ENCODE results near the gene TSC1. TPM values are rescaled to one million over a fixed set of nuclear protein-coding genes. Genes with fewer than 3 reads are reported as not detected.

The TSC1 gene
- total and polyA plus RNA-seq, 2 experiments from 2014 or later: 21.1 to 52.3 TPM

- H3K36me3 ChIP-seq: no peaks in the 10 kb centered on the region
- DNase-seq (ENCODE audit: low read depth in 1 of 2, low spot score in 1 of 2): no peak
- no peak for TF ChIP-seq CTCF (IDR thresholded peaks at IDR 0.05; ENCODE audit: low read depth, low read length)
- H3K27me3 ChIP-seq: no peaks in the 10 kb centered on the region
- H3K9me3 ChIP-seq (ENCODE audit: low read depth): no peaks in the 10 kb centered on the region
- H3K27ac ChIP-seq: no peak overlapping the region
- H3K4me3 ChIP-seq: no peak overlapping the region
- H3K4me1 ChIP-seq (ENCODE audit: low read depth): no peaks in the 10 kb centered on the region
These were observed 79.7 kb downstream of the TSC1 start for GRCh38 chr9:132864691-132865090.

GRCh38 chr9:132864277-132864676 is 80.1 kb downstream of the TSC1 start:
- no peak for DNase-seq (ENCODE audit: low read depth in 1 of 2, low spot score in 1 of 2)
- no peaks in the 10 kb centered on the region for H3K9me3 ChIP-seq (ENCODE audit: low read depth)
- TF ChIP-seq CTCF (IDR thresholded peaks at IDR 0.05; ENCODE audit: low read depth, low read length): no peak
- H3K27me3 ChIP-seq: no peaks in the 10 kb centered on the region
- H3K36me3 ChIP-seq: no peaks in the 10 kb centered on the region
- H3K4me1 ChIP-seq (ENCODE audit: low read depth): no peaks in the 10 kb centered on the region
- no peak overlapping the region for H3K27ac ChIP-seq
- no peak overlapping the region for H3K4me3 ChIP-seq

GRCh38 chr9:132863096-132863495 is 81.3 kb downstream of the TSC1 start:
- no peak for TF ChIP-seq CTCF (IDR thresholded peaks at IDR 0.05; ENCODE audit: low read depth, low read length)
- H3K4me1 ChIP-seq (ENCODE audit: low read depth): no peaks in the 10 kb centered on the region
- no peak for DNase-seq (ENCODE audit: low read depth in 1 of 2, low spot score in 1 of 2)
- no peaks in the 10 kb centered on the region for H3K9me3 ChIP-seq (ENCODE audit: low read depth)
- H3K4me3 ChIP-seq: no peak overlapping the region
- no peaks in the 10 kb centered on the region for H3K36me3 ChIP-seq
- no peaks in the 10 kb centered on the region for H3K27me3 ChIP-seq
- no peak overlapping the region for H3K27ac ChIP-seq

- H3K9me3 ChIP-seq (ENCODE audit: low read depth): no peaks in the 10 kb centered on the region
- DNase-seq (ENCODE audit: low read depth in 1 of 2, low spot score in 1 of 2): no peak
- H3K4me3 ChIP-seq: no peak overlapping the region
- no peaks in the 10 kb centered on the region for H3K4me1 ChIP-seq (ENCODE audit: low read depth)
- H3K36me3 ChIP-seq: no peaks in the 10 kb centered on the region
- no peak overlapping the region for H3K27ac ChIP-seq
- no peaks in the 10 kb centered on the region for H3K27me3 ChIP-seq
- no peak for TF ChIP-seq CTCF (IDR thresholded peaks at IDR 0.05; ENCODE audit: low read depth, low read length)
These were observed 81.9 kb downstream of the TSC1 start for GRCh38 chr9:132862533-132862932.

- no peak for TF ChIP-seq CTCF (IDR thresholded peaks at IDR 0.05; ENCODE audit: low read depth, low read length)
- no peaks in the 10 kb centered on the region for H3K36me3 ChIP-seq
- H3K4me3 ChIP-seq: no peak overlapping the region
These were observed 82.8 kb downstream of the TSC1 start for GRCh38 chr9:132861666-132862065.

GRCh38 chr9:132858751-132859150 is 85.7 kb downstream of the TSC1 start:
- Histone ChIP-seq H3K27me3 (no peaks in the 10 kb centered on the region), H3K9me3 (ENCODE audit: low read depth) (no peaks in the 10 kb centered on the region), H3K4me3 (no peak overlapping the region), H3K36me3 (no peaks in the 10 kb centered on the region), H3K27ac (no peak overlapping the region), H3K4me1 (ENCODE audit: low read depth) (no peaks in the 10 kb centered on the region)
- no peak for TF ChIP-seq CTCF (IDR thresholded peaks at IDR 0.05; ENCODE audit: low read depth, low read length)
- no peak for DNase-seq (ENCODE audit: low read depth in 1 of 2, low spot score in 1 of 2)

More at GRCh38 chr9:132861666-132862065, 82.8 kb downstream of the TSC1 start:
- no peak overlapping the region for H3K27ac ChIP-seq
- no peak for DNase-seq (ENCODE audit: low read depth in 1 of 2, low spot score in 1 of 2)
- H3K27me3 ChIP-seq: no peaks in the 10 kb centered on the region
- no peaks in the 10 kb centered on the region for H3K9me3 ChIP-seq (ENCODE audit: low read depth)
- no peaks in the 10 kb centered on the region for H3K4me1 ChIP-seq (ENCODE audit: low read depth)

Measured in cardiac muscle cell (in vitro differentiated cells and primary cell).